ENCODE measurements around the gene ADGRA3.

ADGRA3 gene

DNA sequence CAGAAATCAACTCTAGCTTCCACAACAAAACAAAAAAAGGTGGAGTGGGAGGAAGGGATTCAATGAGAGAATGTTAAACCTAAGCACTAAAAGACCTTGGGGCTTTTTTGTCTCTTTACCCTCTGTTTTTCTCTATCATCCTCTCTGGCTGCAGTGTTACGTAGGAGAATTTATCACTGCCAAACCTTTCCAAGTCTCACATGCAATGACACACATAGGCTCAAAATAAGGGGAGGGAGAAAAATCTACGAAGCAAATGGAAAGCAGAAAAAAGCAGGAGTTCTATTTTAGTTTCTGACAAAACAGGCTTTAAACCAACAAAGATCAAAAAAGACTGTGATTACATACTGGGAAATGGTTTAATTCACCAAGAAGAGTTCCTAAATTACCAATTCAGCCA is 152.1 kb downstream of the ADGRA3 start:
- no peak for DNase-seq (ENCODE audit: low spot score)

DNA sequence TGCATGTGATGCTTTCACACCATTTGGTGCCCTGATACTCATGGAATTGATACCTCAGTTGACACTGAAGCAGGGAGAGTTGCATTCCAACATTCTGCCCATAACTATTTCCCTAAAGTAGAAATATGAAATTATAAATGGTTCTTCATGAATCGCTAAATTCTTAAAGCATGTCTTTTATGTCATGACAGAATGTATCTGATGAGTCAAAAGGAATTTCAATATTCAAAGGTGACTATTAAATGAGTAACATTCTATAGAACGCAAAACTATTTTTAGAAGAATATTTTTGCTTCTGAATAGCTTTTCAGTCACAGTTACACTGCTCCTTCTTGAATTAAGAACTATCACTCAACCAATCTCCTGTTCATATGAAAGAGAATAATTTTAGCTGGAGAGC is 152.8 kb downstream of the ADGRA3 start:
- DNase-seq (ENCODE audit: low spot score), result no peak

DNA sequence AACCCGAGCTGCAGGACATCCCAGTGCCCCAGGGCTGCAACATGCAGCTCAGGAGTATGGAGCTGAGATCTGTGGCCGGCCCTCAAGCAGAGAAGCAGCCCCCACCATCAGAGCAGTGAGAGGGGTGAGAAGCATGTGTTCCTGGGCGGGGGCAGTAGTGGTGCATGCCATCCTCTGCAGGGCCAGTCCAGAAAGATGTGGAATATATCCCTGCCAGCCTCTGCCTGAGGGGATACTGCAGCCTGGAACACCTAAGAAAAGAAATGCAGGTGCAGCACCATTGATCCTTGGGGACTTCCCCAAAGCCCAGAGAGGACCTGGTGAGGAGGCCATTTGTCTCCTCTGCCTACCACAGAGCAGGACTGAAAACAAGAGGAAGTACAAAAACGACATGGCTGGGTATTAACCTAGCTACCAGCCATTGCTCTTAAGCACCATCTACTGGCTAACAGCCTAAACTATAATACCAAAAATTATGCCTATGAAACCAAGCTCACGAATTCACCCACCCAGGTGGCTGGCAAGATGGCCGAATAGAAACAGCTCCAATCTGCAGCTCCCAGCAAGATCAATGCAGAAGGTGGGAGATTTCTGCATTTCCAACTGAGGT is 158.8 kb downstream of the ADGRA3 start:
- peak; percentile 0 for DNase-seq (ENCODE audit: low spot score)

DNA sequence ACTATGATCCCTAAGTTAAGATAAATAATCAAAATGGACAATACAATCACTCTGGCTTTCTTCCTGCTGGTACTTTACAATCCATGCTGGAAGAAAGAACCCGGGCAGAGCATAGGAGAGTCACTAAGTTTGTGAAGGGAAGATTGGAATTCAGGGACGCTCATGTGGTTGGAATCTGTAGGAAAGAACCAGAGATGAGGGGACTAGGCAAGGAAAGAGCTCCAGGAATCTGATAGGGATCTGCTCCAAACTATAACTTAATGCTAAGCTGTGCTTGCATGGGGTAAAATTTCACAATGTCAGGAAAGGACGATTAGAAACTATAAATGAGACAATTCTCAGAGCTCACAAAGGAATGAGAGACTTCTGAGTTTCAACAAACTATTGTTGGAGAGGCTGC is 167.5 kb downstream of the ADGRA3 start:
- no peak for DNase-seq (ENCODE audit: low spot score)

DNA sequence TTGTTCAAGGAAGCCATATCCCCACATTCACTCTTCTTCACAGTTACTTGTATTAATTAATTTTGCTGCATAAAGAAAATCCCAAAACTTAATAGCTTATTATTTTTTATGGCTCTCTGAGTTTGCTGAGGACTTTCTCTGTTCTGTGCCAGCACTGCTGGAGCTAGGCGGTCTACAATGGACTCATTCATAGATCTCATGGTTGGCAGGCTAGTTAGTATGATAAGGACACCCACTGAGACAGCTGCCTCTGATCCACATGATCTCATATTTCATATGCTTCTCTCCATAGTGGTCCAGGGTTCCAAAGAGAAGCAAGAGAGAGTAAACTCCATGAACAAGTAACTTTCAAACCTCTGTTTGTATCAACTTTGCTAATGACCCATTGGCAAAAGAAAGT is 170.2 kb downstream of the ADGRA3 start:
- DNase-seq (ENCODE audit: low spot score), result no peak

DNA sequence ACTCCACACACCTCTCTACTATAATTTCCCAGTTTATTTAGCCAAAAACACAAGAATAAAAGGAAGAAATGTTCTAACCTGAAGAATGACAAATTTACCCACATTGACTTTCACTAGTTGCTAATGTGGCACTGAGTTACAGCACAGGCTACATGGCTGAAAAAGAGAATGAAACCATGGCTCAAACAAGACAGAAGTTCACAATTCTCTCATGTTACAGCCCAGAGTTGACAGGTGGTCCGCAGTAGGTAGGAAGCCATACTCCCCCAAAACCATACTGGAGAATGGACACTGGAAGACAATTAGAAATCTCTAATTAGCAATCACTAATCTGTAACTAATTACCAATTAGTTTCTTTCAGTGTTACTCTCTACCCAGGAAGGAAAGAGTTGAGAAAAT is 170.8 kb downstream of the ADGRA3 start:
- no peak for DNase-seq (ENCODE audit: low spot score)

DNA sequence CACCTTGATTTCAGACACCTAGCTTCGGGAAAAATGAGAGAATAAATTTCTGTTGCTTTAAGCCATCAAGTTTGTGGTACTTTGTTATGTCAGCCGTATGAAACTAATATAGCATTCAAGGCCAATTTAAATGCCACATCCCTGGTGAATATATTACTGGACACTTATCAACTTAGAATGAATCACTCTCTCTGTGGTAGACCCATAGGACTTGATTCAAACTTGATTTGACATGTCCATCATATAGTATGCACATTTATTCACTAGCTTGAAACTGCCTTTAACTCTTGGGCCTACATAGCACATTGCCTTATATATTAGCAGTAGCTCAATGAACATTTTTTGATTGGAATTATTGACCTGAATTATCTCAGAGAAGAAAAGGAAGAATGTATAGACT is 172.3 kb downstream of the ADGRA3 start:
- no peak for DNase-seq (ENCODE audit: low spot score)

DNA sequence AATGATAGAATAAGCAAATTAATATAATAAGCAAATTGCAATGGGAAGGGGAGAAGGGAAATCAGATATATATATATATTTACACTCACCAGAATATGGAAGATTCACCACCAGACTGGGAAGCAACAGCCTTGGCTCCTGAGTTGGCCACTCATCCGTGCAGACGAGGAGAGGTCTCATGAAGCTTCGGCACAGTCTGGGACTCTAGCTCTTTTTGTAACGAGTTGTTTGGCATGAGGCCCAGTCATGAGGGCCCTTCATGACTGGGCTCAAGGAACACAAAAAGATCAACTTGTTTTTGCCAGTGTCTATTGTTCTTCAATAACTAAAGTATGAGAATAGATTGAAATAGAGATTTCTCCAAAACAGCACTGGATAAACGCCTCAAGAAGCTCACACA is 176.4 kb downstream of the ADGRA3 start:
- DNase-seq (ENCODE audit: low spot score), result no peak

DNA sequence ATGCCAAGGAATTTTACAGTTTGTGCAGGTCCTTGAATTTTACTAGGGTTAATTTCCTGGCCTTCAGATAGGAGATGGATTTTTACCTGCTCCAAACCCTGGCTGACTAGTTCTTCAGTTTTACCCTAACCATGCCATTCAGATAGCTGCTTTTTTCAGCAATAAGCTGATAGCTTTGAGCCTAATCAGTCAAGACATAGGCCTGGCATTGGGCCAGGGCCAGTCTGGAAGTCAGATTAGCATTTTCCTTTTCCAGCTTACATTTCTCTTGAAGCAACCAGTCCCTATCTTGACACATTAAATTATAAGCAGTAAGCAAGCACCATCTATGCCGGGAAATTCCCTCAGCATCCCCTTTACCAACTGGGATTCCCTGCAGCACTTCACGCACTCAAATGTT is 177.1 kb downstream of the ADGRA3 start:
- no peak for DNase-seq (ENCODE audit: low spot score)

All from CD4-positive, alpha-beta T cell treated with Interleukin-2 at 100 ng/mL for 4 hours (primary cell).